HCT116 (cell line): ENCODE data around the gene RNFT1. TPM values are rescaled to one million over a fixed set of nuclear protein-coding genes. Genes with fewer than 3 reads are reported as not detected.
"Not testable (repeated sequence)": the region's sequence is repeated elsewhere in the genome, so short reads cannot be mapped to it uniquely, and the experiment has no call there.

Experiments used
- ATAC-seq: fragments of 200-7000 bp; cut with Tn5 transposase; 2 replicates; pipeline ENCODE4 v1.9.1; 2020; ENCODE audit warnings: mild to moderate bottlenecking, moderate library complexity
- BruUV-seq: library from RNA; stranded (reverse); fragments of 400-500 nt; replicated peaks from 2 replicates; lab custom pipeline; 2021; lab: Mats Ljungman, UMichigan
- CTCF ChIA-PET: fragments of 300-600 bp; sonication (Branson Sonifier 250); formaldehyde crosslinking; loops from one replicate; lab custom pipeline; 2021; ENCODE audit warnings: antibody characterized with exemption; lab: Charles Lee
- POLR2A ChIA-PET: fragments of 300-600, 350-600 bp; sonication (Branson Sonifier 250); formaldehyde crosslinking; loops from one replicate; lab custom pipeline; 2021; ENCODE audit warnings: antibody characterized with exemption; lab: Charles Lee
- RAD21 ChIA-PET, 2 experiments: fragments of 300-600 bp; sonication (Branson Sonifier 250); formaldehyde crosslinking; loops; one replicate each; lab custom pipeline; 2023; ENCODE audit warnings: low total read pairs in 2 of 2; ENCODE audit not compliant: uncharacterized antibody in 2 of 2, unreplicated experiment in 2 of 2, low non-redundant PET in 1 of 2; lab: Charles Lee
- DNase-seq: peaks from one replicate; pipeline ENCODE4 v3.0.0-alpha.2; 2010; ENCODE audit warnings: low read depth, low spot score
- H2AFZ ChIP-seq: fragments of 200-600 bp; shearing (Covaris generic), sonication (generic); 2 replicates; pipeline ENCODE4 v1.6.1; 2017; ENCODE audit warnings: low read depth, mixed run types, mixed read lengths, antibody characterized with exemption, low read length; ENCODE audit not compliant: poor library complexity, severe bottlenecking
- H3K27ac ChIP-seq: 2 replicates; pipeline ENCODE4 v1.5.1; 2012; ENCODE audit warnings: low read depth, low read length
- H3K27me3 ChIP-seq: fragments of 200-600 bp; sonication (generic); 2 replicates; pipeline ENCODE4 v1.6.1; 2016; ENCODE audit warnings: mixed run types, low read length, mixed read lengths; ENCODE audit not compliant: insufficient read depth
- H3K36me3 ChIP-seq, 2 experiments: fragments of 200-500 bp in 1 of 2; fragments of 200-600 bp in 1 of 2; sonication (Bioruptor generic) in 1 of 2; sonication (generic) in 1 of 2; 2 replicates each; pipeline versions ENCODE4 v1.5.1 to v1.6.1; 2014 to 2016; ENCODE audit warnings: low read length in 2 of 2, inconsistent platforms in 1 of 2, mixed read lengths in 1 of 2, mixed run types in 1 of 2; ENCODE audit not compliant: insufficient read depth in 2 of 2, control insufficient read depth in 1 of 2
- H3K4me1 ChIP-seq, 2 experiments: fragments of 200-600 bp in 1 of 2; sonication (generic) in 1 of 2; 2 replicates each; pipeline versions ENCODE4 v1.5.1 to v1.6.1; 2012 to 2017; ENCODE audit warnings: low read length in 2 of 2, inconsistent platforms in 1 of 2, mild to moderate bottlenecking in 1 of 2, mixed read lengths in 1 of 2, mixed run types in 1 of 2, moderate library complexity in 1 of 2; ENCODE audit not compliant: insufficient read depth in 2 of 2, control insufficient read depth in 1 of 2
- H3K4me2 ChIP-seq: fragments of 200-600 bp; sonication (generic); 2 replicates; pipeline ENCODE4 v1.6.1; 2017; ENCODE audit warnings: mixed run types, low read length, mixed read lengths
- H3K4me3 ChIP-seq, 2 experiments: fragments of 200-600 bp in 1 of 2; sonication (generic) in 1 of 2; replicated peaks in 1 of 2; 2 replicates each; pipeline ENCODE4 v1.5.1; 2011 to 2016; ENCODE audit warnings: low read length in 2 of 2, control low read depth in 1 of 2, low read depth in 1 of 2, mild to moderate bottlenecking in 1 of 2, mixed read lengths in 1 of 2, mixed run types in 1 of 2
- H3K79me2 ChIP-seq: fragments of 200-600 bp; sonication (generic); 2 replicates; pipeline ENCODE4 v1.6.1; 2017; ENCODE audit warnings: mild to moderate bottlenecking, mixed run types, low read length, moderate library complexity, mixed read lengths; ENCODE audit not compliant: insufficient read depth
- H3K9ac ChIP-seq: fragments of 200-600 bp; sonication (generic); 2 replicates; pipeline ENCODE4 v1.6.1; 2016; ENCODE audit warnings: low read length, mixed read lengths
- H3K9me2 ChIP-seq: fragments of 200-600 bp; sonication (generic), shearing (Covaris generic); 2 replicates; pipeline ENCODE4 v1.6.1; 2017; ENCODE audit warnings: mixed run types, mild to moderate bottlenecking, moderate library complexity; ENCODE audit not compliant: insufficient read depth
- H3K9me3 ChIP-seq, 2 experiments: fragments of 200-500 bp in 1 of 2; fragments of 200-600 bp in 1 of 2; sonication (Bioruptor generic) in 1 of 2; sonication (generic) in 1 of 2; 2 replicates each; pipeline ENCODE4 v1.6.1; 2014 to 2017; ENCODE audit warnings: low read length in 2 of 2, mixed read lengths in 2 of 2, inconsistent platforms in 1 of 2, low read depth in 1 of 2, mild to moderate bottlenecking in 1 of 2, mixed run types in 1 of 2, moderate library complexity in 1 of 2; ENCODE audit not compliant: control insufficient read depth in 1 of 2, insufficient read depth in 1 of 2
- H4K20me1 ChIP-seq: fragments of 200-600 bp; sonication (generic), shearing (Covaris generic); 2 replicates; pipeline ENCODE4 v1.6.1; 2017; ENCODE audit warnings: mixed run types, mild to moderate bottlenecking, moderate library complexity; ENCODE audit not compliant: insufficient read depth
- ELF1 ChIP-seq: IDR thresholded peaks from 2 replicates; pipeline ENCODE4 v1.6.1; 2012; ENCODE audit warnings: low read depth, borderline replicate concordance
- FOSL1 ChIP-seq: IDR thresholded peaks from 2 replicates; pipeline ENCODE4 v1.6.1; 2012; ENCODE audit warnings: low read depth
- JUND ChIP-seq: IDR thresholded peaks from 2 replicates; pipeline ENCODE4 v1.6.1; 2012
- POLR2A ChIP-seq: IDR thresholded peaks from 2 replicates; pipeline ENCODE4 v1.7.0; 2011; ENCODE audit warnings: borderline replicate concordance; ENCODE audit not compliant: insufficient read depth, insufficient read length; ENCODE audit errors: extremely low read depth
- POLR2AphosphoS5 ChIP-seq: IDR thresholded peaks from 2 replicates; pipeline ENCODE4 v1.6.1; 2011; ENCODE audit warnings: mild to moderate bottlenecking, low read depth, low read length, moderate library complexity
- RAD21 ChIP-seq: IDR thresholded peaks from 2 replicates; pipeline ENCODE4 v1.6.1; 2012; ENCODE audit warnings: low read depth, mild to moderate bottlenecking
- SIN3A ChIP-seq: IDR thresholded peaks from 2 replicates; pipeline ENCODE4 v1.6.1; 2012; ENCODE audit warnings: low read depth
- SRF ChIP-seq: IDR thresholded peaks from 2 replicates; pipeline ENCODE4 v1.6.1; 2012; ENCODE audit warnings: low read depth
- TCF7L2 ChIP-seq: IDR thresholded peaks from 2 replicates; pipeline ENCODE4 v1.7.0; 2011; ENCODE audit warnings: borderline replicate concordance, inconsistent platforms; ENCODE audit not compliant: insufficient read depth, insufficient read length; ENCODE audit errors: extremely low read depth
- YY1 ChIP-seq: IDR thresholded peaks from 2 replicates; pipeline ENCODE4 v1.6.1; 2011; ENCODE audit warnings: low read length, low read depth, moderate library complexity, mild to moderate bottlenecking; ENCODE audit not compliant: insufficient replicate concordance; ENCODE audit errors: extremely low read depth
- ZFX ChIP-seq: fragments of 450-650 bp; IDR thresholded peaks from 2 replicates; pipeline ENCODE4 v1.6.1; 2017
- intact Hi-C: fragments of 100-400 bp; cut with micrococcal nuclease; formaldehyde crosslinking; loops from 2 replicates; pipeline ENCODE4 v1.10.0; 2022
- total RNA-seq: library from RNA; stranded (reverse); gene quantifications from one replicate; pipeline ENCODE4 v1.2.1, GENCODE V29; 2021; ENCODE audit not compliant: unreplicated experiment
- TF ChIP-seq, protein P1 (sequence below): IDR thresholded peaks from 2 replicates; pipeline ENCODE4 v1.6.1; 2012
- TF ChIP-seq, protein P2 (sequence below), 3 experiments: fragments of 200-600 bp in 1 of 3; sonication (generic) in 1 of 3; IDR thresholded peaks in 2 of 3; conservative IDR thresholded peaks in 1 of 3; 2 replicates each; pipeline ENCODE4 v1.5.1; 2012 to 2017; ENCODE audit warnings: low read depth in 2 of 3, low read length in 2 of 3, antibody characterized with exemption in 1 of 3, borderline replicate concordance in 1 of 3, control low read depth in 1 of 3, mild to moderate bottlenecking in 1 of 3, mixed read lengths in 1 of 3, mixed run types in 1 of 3, moderate library complexity in 1 of 3; ENCODE audit not compliant: insufficient read depth in 1 of 3
- TF ChIP-seq, protein P3 (sequence below): IDR thresholded peaks from 2 replicates; pipeline ENCODE4 v1.6.1; 2012; ENCODE audit warnings: low read depth

Gene RNFT1
- total RNA-seq, 1 experiment from 2014 or later = 24.2 TPM

DNA sequence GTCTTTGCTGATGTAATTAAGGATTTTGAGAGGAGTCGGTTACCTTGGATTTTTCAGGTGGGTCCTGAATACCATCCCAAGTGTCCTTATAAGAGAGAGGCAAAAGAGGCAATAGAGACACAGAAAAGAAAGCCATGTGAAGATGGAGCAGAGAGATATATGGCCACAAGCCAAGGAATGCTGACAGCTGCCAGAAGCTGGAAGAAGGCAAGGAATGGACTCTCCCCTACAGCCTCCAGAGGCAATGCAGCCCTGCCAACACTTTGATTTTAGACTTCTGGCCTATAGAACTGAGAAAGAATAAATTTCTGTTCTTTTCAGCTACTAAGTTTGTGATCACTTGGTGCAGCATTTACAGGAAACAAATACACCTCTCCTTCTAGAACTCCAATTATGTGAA is 8.2 kb upstream of the RNFT1 start:
- Histone ChIP-seq H3K4me2 (no peak overlapping the region), H2AFZ (no peak overlapping the region), H3K79me2 (no peaks in the 10 kb centered on the region), H3K4me3 (no peak overlapping the region), H3K9me3 (no peaks in the 10 kb centered on the region), H3K27me3 (no peaks in the 10 kb centered on the region), H3K4me1 (no peaks in the 10 kb centered on the region), H3K27ac (no peak overlapping the region), H4K20me1 (no peaks in the 10 kb centered on the region), H3K9me2 (no peaks in the 10 kb centered on the region), H3K9ac (no peak overlapping the region), H3K36me3 (no peaks in the 10 kb centered on the region)
- no TSS peak for BruUV-seq
- ChIA-PET CTCF (no interaction called here), RAD21 (no interaction called here), POLR2A (no interaction called here)
- no peak for ATAC-seq
- DNase-seq = no peak
- intact Hi-C loops = no loop called here
- TF ChIP-seq POLR2AphosphoS5 = no peak
- no peak for TF ChIP-seq SIN3A
- TF ChIP-seq ZFX = no peak
- TF ChIP-seq, protein P1, sequence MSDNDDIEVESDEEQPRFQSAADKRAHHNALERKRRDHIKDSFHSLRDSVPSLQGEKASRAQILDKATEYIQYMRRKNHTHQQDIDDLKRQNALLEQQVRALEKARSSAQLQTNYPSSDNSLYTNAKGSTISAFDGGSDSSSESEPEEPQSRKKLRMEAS = no peak
- no peak for TF ChIP-seq RAD21
- TF ChIP-seq, protein P2, sequence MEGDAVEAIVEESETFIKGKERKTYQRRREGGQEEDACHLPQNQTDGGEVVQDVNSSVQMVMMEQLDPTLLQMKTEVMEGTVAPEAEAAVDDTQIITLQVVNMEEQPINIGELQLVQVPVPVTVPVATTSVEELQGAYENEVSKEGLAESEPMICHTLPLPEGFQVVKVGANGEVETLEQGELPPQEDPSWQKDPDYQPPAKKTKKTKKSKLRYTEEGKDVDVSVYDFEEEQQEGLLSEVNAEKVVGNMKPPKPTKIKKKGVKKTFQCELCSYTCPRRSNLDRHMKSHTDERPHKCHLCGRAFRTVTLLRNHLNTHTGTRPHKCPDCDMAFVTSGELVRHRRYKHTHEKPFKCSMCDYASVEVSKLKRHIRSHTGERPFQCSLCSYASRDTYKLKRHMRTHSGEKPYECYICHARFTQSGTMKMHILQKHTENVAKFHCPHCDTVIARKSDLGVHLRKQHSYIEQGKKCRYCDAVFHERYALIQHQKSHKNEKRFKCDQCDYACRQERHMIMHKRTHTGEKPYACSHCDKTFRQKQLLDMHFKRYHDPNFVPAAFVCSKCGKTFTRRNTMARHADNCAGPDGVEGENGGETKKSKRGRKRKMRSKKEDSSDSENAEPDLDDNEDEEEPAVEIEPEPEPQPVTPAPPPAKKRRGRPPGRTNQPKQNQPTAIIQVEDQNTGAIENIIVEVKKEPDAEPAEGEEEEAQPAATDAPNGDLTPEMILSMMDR (IDR thresholded peaks at IDR 0.05 in 2 of 3, conservative IDR thresholded peaks at IDR 0.05 in 1 of 3; ENCODE audit: borderline replicate concordance in 1 of 3, insufficient read depth in 1 of 3, low read depth in 2 of 3, low read length in 2 of 3) = no peak
- no peak for TF ChIP-seq SRF
- no peak for TF ChIP-seq FOSL1
- TF ChIP-seq POLR2A = no peak
- no peak for TF ChIP-seq YY1
- no peak for TF ChIP-seq JUND
- no peak for TF ChIP-seq TCF7L2
- no peak for TF ChIP-seq ELF1
- TF ChIP-seq, protein P3, sequence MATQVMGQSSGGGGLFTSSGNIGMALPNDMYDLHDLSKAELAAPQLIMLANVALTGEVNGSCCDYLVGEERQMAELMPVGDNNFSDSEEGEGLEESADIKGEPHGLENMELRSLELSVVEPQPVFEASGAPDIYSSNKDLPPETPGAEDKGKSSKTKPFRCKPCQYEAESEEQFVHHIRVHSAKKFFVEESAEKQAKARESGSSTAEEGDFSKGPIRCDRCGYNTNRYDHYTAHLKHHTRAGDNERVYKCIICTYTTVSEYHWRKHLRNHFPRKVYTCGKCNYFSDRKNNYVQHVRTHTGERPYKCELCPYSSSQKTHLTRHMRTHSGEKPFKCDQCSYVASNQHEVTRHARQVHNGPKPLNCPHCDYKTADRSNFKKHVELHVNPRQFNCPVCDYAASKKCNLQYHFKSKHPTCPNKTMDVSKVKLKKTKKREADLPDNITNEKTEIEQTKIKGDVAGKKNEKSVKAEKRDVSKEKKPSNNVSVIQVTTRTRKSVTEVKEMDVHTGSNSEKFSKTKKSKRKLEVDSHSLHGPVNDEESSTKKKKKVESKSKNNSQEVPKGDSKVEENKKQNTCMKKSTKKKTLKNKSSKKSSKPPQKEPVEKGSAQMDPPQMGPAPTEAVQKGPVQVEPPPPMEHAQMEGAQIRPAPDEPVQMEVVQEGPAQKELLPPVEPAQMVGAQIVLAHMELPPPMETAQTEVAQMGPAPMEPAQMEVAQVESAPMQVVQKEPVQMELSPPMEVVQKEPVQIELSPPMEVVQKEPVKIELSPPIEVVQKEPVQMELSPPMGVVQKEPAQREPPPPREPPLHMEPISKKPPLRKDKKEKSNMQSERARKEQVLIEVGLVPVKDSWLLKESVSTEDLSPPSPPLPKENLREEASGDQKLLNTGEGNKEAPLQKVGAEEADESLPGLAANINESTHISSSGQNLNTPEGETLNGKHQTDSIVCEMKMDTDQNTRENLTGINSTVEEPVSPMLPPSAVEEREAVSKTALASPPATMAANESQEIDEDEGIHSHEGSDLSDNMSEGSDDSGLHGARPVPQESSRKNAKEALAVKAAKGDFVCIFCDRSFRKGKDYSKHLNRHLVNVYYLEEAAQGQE = no peak

DNA sequence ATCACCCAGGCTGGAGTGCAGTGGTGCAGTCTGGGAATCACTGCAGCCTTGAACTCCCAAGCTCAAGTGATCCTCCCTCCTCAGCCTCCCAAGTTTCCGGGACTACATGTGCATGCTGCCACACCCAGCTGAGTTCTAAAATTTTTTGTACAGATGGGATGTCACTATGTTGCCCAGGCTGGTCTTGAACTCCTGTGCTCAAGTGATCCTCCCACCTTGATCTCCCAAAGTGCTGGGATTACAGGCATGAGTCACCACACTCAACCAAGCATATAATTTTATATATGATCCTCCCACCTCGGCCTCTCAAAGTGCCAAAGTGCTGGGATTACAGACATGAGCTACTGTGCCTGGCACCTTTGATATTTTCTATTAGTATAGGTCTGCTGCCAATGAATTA is 7.2 kb upstream of the RNFT1 start:
- H3K27me3 ChIP-seq, ATAC-seq, CTCF ChIA-PET, H3K4me1 ChIP-seq, H3K9me3 ChIP-seq, H3K9me2 ChIP-seq, H3K36me3 ChIP-seq, H3K4me3 ChIP-seq, H3K9ac ChIP-seq, H2AFZ ChIP-seq, H3K27ac ChIP-seq, DNase-seq, H4K20me1 ChIP-seq, H3K4me2 ChIP-seq, BruUV-seq, POLR2A ChIA-PET, intact Hi-C loops, H3K79me2 ChIP-seq: not testable (repeated sequence)
- RAD21 ChIA-PET = interaction anchor here in 1 of 2 experiments (0.6 kb wide), 1 partner anchor 57 kb away, joined by 3 read pairs; no protein-coding TSS in a partner anchor
